Fibroblast of mammary gland (primary cell): ENCODE measurements around the gene BPTF.
"Not testable (repeated sequence)": the region's sequence is repeated elsewhere in the genome, so short reads cannot be mapped to it uniquely, and the experiment has no call there.

Experiments used
- DNase-seq: peaks from one replicate; pipeline ENCODE4 v3.0.0-alpha.2; 2010; ENCODE audit warnings: low read depth
- H3K4me3 ChIP-seq: 2 replicates; pipeline ENCODE4 v1.5.1; 2011; ENCODE audit warnings: low read depth, mild to moderate bottlenecking, low read length, moderate library complexity; ENCODE audit not compliant: control insufficient read depth
- CTCF ChIP-seq: conservative IDR thresholded peaks from 2 replicates; pipeline ENCODE4 v1.5.1; 2011; ENCODE audit warnings: low read depth, low read length, inconsistent platforms; ENCODE audit not compliant: control insufficient read depth, insufficient read depth

Gene BPTF

GRCh38 chr17:67845374-67845773 is 20.1 kb downstream of the BPTF start:
- no peak overlapping the region for H3K4me3 ChIP-seq
- DNase-seq, result no peak
- TF ChIP-seq CTCF, result no peak

GRCh38 chr17:67848189-67848588 is 22.9 kb downstream of the BPTF start:
- not testable (repeated sequence) for DNase-seq

GRCh38 chr17:67848846-67849245 is 23.5 kb downstream of the BPTF start:
- H3K4me3 ChIP-seq, DNase-seq: not testable (repeated sequence)

More at GRCh38 chr17:67848189-67848588, 22.9 kb downstream of the BPTF start:
- not testable (repeated sequence) for H3K4me3 ChIP-seq

GRCh38 chr17:67850991-67851631 is 25.8 kb downstream of the BPTF start:
- H3K4me3 ChIP-seq, result no peak overlapping the region
- DNase-seq, result no peak
- no peak for TF ChIP-seq CTCF

GRCh38 chr17:67853703-67854102 is 28.4 kb downstream of the BPTF start:
- TF ChIP-seq CTCF, result no peak
- DNase-seq, result no peak
- no peak overlapping the region for H3K4me3 ChIP-seq

- H3K4me3 ChIP-seq, result no peak overlapping the region
These were observed 29.1 kb downstream of the BPTF start for GRCh38 chr17:67854378-67854777.

GRCh38 chr17:67855504-67856324 is 30.4 kb downstream of the BPTF start:
- no peak overlapping the region for H3K4me3 ChIP-seq
- no peak for TF ChIP-seq CTCF
- DNase-seq, result no peak

More at GRCh38 chr17:67854378-67854777, 29.1 kb downstream of the BPTF start:
- no peak for DNase-seq
- no peak for TF ChIP-seq CTCF

- DNase-seq, H3K4me3 ChIP-seq: not testable (repeated sequence)
These were observed 31.1 kb downstream of the BPTF start for GRCh38 chr17:67856402-67856801.
